Measurements from ENCODE around the gene GAS7. TPM values are rescaled to one million over a fixed set of nuclear protein-coding genes. Genes with fewer than 3 reads are reported as not detected.
A peak's percentile ranks its signal among the peaks of the same experiment; 100 is the strongest.

The GAS7 gene
- total and polyA plus RNA-seq, 2 experiments from 2014 or later = 25.8 to 27.3 TPM

DNA sequence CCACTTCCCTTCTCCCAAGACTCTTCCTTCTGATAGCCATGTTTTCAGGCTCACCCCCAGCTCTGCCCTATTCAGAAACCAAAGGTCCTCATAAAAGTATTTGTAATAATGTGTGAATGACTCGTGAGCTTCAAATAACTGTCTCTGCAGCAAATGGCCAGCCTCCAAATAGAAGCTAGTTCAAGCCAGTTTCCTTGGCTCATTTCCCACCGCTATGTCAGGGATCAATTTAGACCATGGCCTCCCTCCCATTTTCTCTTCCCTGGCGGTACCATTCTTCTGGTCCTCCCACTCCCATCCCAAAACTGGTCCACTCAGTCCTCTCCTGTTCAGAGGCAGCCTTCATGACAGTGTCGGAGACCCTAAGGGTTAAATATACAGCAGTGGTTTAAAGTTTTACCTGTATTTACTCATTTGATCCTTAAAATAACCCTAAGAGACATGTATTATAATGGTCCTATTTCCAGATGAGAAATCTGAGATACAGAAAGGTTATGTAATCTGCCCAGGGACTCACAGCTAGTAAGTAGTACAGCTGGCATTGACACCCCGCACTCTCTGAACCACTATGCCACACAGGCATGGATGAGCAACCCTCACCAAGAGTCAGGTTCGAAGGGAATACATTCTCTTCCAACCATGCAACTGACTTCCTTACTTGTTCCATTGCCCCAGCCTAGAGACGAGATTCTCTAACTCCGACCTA, 42.9 kb downstream of the GAS7 start:
- TF ChIP-seq EZH2phosphoT487 (IDR thresholded peaks at IDR 0.05; ENCODE audit: low read depth, severe bottlenecking, unreplicated experiment) (no peak), EZH2 (IDR thresholded peaks at IDR 0.05; ENCODE audit: borderline replicate concordance) (no peak)
- TF ChIP-seq, protein P1, sequence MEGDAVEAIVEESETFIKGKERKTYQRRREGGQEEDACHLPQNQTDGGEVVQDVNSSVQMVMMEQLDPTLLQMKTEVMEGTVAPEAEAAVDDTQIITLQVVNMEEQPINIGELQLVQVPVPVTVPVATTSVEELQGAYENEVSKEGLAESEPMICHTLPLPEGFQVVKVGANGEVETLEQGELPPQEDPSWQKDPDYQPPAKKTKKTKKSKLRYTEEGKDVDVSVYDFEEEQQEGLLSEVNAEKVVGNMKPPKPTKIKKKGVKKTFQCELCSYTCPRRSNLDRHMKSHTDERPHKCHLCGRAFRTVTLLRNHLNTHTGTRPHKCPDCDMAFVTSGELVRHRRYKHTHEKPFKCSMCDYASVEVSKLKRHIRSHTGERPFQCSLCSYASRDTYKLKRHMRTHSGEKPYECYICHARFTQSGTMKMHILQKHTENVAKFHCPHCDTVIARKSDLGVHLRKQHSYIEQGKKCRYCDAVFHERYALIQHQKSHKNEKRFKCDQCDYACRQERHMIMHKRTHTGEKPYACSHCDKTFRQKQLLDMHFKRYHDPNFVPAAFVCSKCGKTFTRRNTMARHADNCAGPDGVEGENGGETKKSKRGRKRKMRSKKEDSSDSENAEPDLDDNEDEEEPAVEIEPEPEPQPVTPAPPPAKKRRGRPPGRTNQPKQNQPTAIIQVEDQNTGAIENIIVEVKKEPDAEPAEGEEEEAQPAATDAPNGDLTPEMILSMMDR (IDR thresholded peaks at IDR 0.05; ENCODE audit: poor library complexity) = no peak
- no peaks in the 10 kb centered on the region for H3K9me3 ChIP-seq (ENCODE audit: low read depth)
- peaks cover 11% of the 10 kb centered on the region for H3K4me1 ChIP-seq (ENCODE audit: insufficient read depth)
- H3K4me3 ChIP-seq = no peak overlapping the region
- peaks cover 20% of the 10 kb centered on the region for H3K79me2 ChIP-seq
- H3K27me3 ChIP-seq = no peaks in the 10 kb centered on the region
- H4K20me1 ChIP-seq (ENCODE audit: insufficient read depth, poor library complexity, severe bottlenecking) = no peaks in the 10 kb centered on the region
- H3K4me2 ChIP-seq = no peak overlapping the region
- no peak for DNase-seq (ENCODE audit: low spot score)
- H3K9me2 ChIP-seq (replicated peaks; ENCODE audit: insufficient read depth) = no peaks in the 10 kb centered on the region
- WGBS (ENCODE audit: low lambda C conversion rate, missing lambda C conversion rate) = 79% methylated on average over 8 of the region's 8 CpGs
- no peaks in the 10 kb centered on the region for H3K36me3 ChIP-seq (replicated peaks; ENCODE audit: insufficient read depth, low read depth)
- peak overlapping the region; percentile 36 for H3K27ac ChIP-seq
- no peak overlapping the region for H2AFZ ChIP-seq

DNA sequence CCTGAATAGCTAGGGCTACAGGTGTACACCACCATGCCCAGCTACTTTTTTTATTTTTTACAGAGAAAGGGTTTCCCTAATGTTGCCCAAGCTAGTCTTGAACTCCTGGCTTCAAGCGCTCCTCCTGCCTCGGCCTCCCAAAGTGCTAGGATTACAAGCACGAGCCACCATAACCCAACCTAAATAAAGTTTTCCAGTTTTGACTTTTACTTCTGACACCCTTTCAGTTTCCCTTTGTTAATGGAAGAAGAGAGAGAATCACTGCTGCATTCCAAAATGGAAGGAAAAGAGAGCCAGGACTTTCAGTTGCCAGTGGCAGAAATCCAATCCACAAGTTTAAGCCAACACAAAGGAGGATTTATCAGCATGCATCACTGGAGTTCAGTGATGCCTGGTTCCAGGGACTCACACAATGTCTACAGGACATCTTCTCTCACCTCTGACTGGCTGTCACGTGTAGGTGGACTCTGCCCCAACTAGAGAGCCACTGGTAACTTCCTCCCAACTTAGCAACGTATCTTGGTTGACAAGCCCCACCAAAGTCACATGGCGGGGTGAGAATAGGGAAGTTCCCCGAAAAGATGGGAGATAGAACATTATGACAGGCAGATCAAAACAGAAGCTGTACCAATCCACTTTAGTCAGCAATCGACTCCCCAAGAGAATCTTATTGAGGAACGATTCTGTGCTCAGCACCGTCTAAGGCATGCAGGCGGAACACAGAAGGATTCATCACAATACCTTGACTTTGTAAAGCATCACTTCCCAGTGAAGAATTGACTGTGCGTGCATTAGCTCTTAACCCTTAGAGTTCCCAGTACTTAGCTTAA, 46.5 kb downstream of the GAS7 start:
- no peak overlapping the region for H3K27ac ChIP-seq
- WGBS (ENCODE audit: low lambda C conversion rate, missing lambda C conversion rate) = 81% methylated on average over 12 of the region's 12 CpGs

DNA sequence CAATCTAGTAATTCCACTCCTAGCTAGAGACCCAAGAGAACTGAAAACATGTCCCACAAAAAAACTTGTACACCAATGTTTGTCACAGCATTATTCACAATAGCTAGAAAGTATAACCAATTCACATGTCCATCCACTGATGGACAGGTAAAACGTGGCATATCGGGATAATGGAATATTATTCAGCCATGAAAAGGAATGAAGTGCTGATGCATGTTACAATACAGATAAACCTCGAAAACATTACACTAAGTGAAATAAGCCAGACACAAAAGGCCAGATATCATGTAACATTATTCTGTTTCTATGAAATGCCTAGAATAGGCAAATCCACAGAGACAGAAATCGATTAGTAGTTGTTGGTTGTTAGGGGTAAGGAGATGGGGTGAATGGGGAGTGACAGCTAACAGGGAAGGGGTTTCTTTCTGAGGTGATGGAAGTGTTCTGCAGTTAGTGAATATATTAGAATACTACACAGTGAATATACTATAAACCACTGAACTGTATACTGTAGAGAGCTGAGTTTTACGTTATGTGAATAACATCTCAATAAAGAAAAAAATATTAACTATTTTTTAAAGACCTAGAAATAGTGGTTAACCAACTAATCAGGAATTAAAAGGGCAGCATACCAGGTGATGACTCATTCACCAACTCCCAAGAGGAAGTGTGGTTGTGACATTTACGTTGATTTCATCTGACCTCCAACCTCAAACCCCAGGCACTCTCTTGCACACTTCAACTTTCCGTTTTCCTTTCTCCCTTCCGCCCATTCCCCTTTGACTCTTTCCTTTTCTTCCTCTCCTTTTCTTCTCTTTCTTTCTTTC, 48.6 kb downstream of the GAS7 start:
- Histone ChIP-seq H3K27ac (peak overlapping the region; percentile 12), H4K20me1 (ENCODE audit: insufficient read depth, poor library complexity, severe bottlenecking) (no peaks in the 10 kb centered on the region), H3K27me3 (no peaks in the 10 kb centered on the region), H3K4me1 (ENCODE audit: insufficient read depth) (peaks cover 6% of the 10 kb centered on the region), H3K9me3 (ENCODE audit: low read depth) (no peaks in the 10 kb centered on the region), H3K4me2 (no peak overlapping the region), H3K4me3 (no peak overlapping the region), H3K79me2 (peaks cover 24% of the 10 kb centered on the region), H3K36me3 (replicated peaks; ENCODE audit: insufficient read depth, low read depth) (no peaks in the 10 kb centered on the region), H3K9me2 (replicated peaks; ENCODE audit: insufficient read depth) (no peaks in the 10 kb centered on the region), H2AFZ (no peak overlapping the region)
- TF ChIP-seq, protein P1 (IDR thresholded peaks at IDR 0.05; ENCODE audit: poor library complexity) = no peak
- TF ChIP-seq EZH2phosphoT487 (IDR thresholded peaks at IDR 0.05; ENCODE audit: low read depth, severe bottlenecking, unreplicated experiment) = no peak
- no peak for TF ChIP-seq EZH2 (IDR thresholded peaks at IDR 0.05; ENCODE audit: borderline replicate concordance)
- 80% methylated on average over 8 of the region's 8 CpGs for WGBS (ENCODE audit: low lambda C conversion rate, missing lambda C conversion rate)
- DNase-seq (ENCODE audit: low spot score) = no peak

More for the DNA sequence above, 46.5 kb downstream of the GAS7 start:
- Histone ChIP-seq H3K9me2 (replicated peaks; ENCODE audit: insufficient read depth) (no peaks in the 10 kb centered on the region), H2AFZ (no peak overlapping the region), H3K4me2 (no peak overlapping the region), H4K20me1 (ENCODE audit: insufficient read depth, poor library complexity, severe bottlenecking) (no peaks in the 10 kb centered on the region), H3K27me3 (no peaks in the 10 kb centered on the region), H3K4me3 (no peak overlapping the region), H3K36me3 (replicated peaks; ENCODE audit: insufficient read depth, low read depth) (no peaks in the 10 kb centered on the region), H3K9me3 (ENCODE audit: low read depth) (no peaks in the 10 kb centered on the region), H3K79me2 (peaks cover 15% of the 10 kb centered on the region), H3K4me1 (ENCODE audit: insufficient read depth) (peaks cover 11% of the 10 kb centered on the region)
- TF ChIP-seq, protein P1 (IDR thresholded peaks at IDR 0.05; ENCODE audit: poor library complexity) = no peak
- TF ChIP-seq EZH2phosphoT487 (IDR thresholded peaks at IDR 0.05; ENCODE audit: low read depth, severe bottlenecking, unreplicated experiment) = no peak
- no peak for TF ChIP-seq EZH2 (IDR thresholded peaks at IDR 0.05; ENCODE audit: borderline replicate concordance)
- DNase-seq (ENCODE audit: low spot score) = no peak
